A204.1 (cell line): ENCODE data around the gene NPHS2.

Experiments used
- FAIRE-seq: peaks from 2 replicates; lab custom pipeline; 2012; peaks lifted over from hg19 to GRCh38; lab: Jason Lieb, UNC

NPHS2 gene

DNA sequence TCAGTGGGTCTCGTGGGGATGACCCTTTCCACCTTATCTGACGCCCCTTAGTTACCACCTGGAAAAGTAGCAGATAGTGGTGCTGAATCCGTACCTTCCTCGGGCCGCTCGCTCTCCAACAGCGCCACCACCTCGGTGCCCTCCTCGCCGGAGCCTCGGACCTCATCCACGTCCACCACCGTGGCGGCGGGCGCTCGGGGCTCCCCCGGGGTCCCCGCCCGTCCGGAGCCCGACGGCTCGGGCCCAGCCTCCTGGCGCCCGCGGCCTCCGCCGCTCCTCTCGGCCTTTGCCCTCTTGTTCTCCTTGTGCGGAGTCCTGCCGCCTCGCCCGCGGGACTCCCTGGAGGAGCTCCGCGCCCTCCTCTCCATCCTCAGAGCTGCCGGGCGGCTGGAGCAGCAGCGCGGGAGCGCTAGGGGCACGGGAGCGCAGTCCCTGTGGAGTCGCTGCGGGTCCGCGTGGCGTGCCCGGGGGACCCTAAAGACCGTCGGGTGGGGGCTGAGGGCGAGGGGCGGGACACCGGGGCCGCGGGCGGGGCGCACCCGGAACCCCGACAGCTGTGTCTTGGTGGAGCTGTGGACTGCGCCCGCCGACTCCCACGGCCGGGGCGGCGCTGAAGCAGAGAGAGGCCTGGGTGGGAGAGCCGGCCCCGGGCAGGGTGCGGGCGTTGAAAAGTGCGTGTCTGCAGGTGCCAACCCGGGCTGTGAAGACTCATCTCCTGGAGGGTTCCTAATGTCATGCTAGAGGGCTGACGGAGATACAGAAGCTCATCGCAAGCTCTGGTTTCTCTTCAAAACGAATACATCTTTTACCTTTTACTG lies at the start of gene NPHS2:
Gene NPHS2, minus strand, starts transcription at position 452 of the 818 bp plus-strand sequence. Its CDS starts 84 bp downstream, at position 368.
- no peak for FAIRE-seq

DNA sequence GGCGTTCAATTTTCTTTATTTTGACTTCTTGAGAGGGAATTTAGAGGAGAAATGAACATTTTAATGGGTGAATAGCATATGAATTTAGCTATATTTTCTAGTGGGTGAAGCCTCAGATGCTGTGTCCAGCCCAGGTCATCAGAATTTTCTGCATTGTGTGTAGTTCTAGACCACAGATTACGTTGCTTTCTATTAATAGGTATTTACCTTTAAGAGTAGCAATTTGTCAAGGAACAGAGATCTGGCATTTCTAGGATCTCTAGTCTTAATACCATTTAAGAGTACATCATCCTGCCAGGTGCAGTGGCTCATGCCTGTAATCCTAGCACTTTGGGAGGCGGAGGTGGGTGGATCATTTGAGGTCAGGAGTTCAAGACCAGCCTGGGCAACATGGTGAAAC lies 36.6 kb upstream of the NPHS2 start:
- FAIRE-seq = no peak

DNA sequence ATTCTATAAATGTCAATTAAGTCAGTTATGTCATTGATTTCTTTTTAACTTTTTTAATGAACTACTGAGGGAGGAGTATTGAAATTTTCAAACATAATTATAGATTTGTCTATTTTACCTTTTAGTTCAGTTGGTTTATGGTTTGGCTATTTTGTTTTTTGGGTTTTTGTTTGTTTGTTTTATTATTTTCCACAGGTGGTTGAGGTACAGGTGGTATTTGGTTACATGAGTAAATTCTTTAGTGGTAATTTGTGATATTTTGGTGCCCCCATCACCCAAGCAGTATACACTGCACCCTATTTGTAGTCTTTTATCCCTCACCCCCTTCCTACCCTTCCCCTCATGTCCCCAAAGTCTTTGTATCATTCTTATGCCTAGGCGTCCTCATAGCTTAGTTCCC lies 25.3 kb upstream of the NPHS2 start:
- no peak for FAIRE-seq

DNA sequence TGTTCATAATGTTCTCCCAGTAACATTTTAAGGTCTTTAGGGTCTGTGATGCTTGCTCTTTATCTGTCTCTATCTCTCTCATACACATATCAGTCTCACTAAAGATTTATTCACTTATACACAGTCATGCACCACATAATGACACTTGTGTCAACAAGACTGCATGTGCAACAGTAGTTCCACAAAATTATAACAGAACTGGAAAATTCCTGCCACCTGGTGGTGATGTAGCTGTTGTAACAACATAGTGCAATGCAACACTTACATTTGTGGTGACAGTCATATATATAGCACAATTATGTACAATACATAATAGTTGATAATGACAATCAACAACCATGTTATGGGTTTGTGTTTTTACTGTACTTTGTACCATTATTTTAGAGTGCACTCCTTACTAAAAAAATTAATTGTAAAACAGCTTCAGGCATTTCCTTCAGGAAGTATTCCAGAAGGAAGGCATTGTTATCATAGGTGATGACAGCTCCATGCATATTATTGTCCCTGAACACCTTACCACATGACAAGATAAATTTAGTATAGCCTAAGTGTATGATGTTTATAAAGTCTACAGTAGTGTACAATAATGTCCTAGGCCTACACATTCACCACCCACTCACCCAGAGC lies 24.0 kb upstream of the NPHS2 start:
- FAIRE-seq = no peak

DNA sequence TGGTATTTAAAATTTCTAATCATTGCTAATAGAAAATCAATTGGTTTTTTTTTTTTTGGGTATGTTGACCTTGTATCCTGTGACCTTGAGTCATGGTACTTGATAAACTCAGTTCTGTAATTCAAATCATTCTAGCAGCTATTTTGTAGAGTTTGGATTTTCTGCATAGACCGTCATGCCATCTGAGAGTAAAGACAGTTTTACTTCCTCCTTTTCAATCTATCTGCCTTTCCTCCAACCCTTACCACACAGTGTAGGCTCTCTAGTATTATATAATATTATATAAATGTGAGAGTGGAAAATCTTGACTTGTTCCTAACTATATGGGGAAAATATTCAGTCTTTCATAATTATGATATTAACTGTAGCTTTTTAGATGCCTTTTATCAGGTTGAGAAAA lies 22.9 kb upstream of the NPHS2 start:
- FAIRE-seq = no peak

DNA sequence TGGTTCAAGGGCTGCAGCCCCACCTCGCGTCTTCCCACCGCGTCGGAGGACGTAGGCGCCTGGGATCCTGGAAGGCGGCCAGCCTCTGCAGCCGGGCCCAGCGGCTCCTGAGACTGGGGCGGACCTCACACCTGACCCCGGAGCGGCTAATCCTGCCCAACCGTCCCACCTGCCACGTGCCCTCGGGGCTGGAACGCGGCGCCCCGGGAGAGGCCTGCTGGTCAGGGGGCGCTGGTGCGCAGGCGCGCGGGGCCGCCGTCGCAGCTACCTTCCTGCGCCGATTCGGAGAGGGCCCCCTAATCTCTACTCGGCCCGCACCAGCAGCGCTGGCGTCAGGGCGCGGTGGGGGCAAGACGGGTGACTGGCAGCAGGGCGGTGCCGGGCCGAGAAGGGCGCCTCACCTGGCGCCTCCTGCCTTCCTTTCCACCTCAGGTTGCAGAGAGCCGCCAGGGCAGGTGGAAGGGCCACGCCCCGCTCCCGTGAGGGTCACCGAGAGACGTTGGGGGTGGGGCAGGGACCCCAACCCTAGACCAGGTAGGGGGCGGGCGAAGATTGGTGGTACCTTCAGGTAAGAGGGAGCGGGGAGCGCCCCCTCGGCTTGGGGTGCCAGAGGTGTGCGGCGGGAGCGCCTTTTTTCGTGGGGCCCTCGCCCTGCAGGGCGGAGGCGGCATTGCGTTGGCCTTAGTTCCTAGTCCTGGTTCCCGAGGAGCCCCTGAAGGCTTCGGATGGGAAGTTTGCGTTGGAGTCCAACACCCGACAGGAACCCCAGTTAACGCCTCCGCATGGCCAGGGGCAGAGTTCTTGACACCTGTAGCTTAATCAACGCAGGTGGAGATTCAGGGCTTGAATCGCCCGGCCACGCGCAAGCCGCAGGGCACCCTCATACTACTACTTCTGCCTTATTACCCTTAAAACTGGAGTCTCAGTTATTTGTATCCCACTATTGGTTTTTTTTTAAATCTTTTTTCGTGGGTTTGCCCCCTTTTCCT lies 16.1 kb upstream of the NPHS2 start, which contains the start of gene TDRD5:
Gene TDRD5, plus strand, starts transcription at position 241 of the 989 bp plus-strand sequence. CDS start 784 bp downstream, outside the sequence.
- FAIRE-seq = no peak

DNA sequence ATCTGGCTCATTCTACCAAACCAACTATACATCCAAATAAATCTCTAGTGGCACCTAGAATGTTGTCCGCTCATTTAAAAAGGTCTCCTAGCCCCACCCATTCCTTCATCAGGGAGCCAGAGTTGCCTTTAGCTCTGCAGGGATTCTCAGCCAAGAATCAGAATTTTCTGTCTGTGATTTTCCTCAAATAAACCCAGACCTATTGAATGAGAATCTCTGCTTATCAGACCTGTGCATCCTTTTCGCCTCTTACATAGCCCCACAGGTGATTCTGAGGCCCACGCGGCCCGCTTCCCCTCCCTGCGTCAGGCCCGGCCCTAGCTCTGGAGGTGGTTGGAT lies 15.5 kb upstream of the NPHS2 start:
- FAIRE-seq = no peak

DNA sequence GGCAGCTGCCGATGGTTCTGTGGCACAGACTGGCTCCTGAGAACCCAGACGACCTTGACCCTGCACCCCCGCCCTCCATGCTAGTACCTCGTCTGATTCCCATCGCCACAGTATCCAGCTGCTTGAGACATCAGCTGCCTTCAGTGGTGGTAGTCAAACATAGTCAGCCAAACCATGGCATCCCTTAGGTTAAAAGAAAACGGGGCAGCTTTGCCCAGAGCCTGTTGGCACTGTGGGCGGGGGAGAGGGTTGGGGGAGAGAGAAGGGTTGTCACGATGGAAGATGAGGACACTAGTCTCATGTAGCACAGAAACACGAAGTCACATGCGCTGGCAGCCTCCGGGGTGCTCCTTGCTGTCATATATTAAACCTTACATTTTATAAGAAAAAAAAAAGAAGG lies 14.9 kb upstream of the NPHS2 start:
- FAIRE-seq = no peak

DNA sequence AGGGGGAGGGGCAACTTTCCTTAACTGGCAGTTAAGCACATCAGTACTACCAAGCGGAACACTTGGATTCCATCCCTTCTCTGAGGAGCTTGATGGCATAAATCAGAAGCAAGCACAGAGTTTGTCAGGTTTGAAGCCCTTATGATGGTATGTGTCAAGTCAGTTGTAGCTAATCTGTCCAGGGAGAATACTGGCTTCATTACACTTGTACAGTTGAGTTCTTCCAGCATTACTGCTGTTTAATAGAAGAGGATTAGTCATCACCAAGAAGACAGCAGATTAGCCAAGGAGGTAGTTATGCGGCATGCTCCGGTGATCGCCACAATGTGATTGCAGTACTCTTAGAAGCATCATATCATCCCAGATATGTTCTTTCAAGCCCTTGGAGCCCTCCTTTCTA lies 13.8 kb upstream of the NPHS2 start:
- FAIRE-seq = no peak

DNA sequence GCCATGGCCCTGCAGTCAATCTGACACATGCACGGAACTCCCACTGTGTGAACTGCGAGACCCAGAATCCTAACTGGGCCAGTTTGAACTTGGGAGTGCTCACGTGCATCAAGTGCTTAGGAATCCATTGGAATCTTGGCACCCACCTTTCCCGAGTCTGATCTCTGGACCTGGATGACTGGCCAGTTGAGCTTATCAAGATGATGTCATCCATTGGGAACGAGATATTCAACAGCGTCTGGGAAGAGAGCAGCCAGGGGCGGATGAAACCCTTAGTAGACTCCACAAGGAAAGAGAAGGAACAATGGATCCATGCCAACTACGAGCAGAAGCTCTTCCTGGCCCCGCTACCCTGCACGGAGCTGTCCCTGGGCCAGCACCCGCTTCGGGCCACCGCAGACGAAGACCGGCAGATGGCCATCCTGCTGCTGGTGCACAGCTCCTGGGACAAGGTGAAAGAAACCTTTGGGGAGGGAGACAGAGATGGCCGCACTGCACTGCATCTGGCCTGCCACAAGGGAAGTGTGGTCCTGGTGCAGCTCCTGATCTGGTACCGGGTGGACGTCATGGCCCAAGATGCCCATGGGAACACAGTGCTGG lies 12.8 kb upstream of the NPHS2 start:
- FAIRE-seq = no peak

DNA sequence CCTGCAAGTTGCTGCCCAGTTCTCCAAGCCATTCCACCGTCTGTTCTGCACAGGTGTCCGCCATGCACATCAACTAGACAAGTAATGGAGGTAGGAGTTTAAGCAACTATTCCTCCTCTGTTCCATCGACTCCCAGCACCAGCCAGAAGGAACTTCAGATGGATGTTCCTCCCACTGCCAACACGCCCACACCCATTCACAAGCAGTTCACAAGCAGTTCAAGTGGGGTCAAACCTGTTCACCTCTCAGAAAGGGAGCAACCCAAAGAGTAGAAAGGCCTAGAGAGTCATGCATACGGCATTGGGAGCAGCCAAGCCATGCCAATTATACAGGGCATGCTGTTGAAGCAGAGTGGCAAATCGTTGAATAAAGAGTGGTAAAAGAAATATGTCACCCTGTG lies 11.6 kb upstream of the NPHS2 start:
- no peak for FAIRE-seq

DNA sequence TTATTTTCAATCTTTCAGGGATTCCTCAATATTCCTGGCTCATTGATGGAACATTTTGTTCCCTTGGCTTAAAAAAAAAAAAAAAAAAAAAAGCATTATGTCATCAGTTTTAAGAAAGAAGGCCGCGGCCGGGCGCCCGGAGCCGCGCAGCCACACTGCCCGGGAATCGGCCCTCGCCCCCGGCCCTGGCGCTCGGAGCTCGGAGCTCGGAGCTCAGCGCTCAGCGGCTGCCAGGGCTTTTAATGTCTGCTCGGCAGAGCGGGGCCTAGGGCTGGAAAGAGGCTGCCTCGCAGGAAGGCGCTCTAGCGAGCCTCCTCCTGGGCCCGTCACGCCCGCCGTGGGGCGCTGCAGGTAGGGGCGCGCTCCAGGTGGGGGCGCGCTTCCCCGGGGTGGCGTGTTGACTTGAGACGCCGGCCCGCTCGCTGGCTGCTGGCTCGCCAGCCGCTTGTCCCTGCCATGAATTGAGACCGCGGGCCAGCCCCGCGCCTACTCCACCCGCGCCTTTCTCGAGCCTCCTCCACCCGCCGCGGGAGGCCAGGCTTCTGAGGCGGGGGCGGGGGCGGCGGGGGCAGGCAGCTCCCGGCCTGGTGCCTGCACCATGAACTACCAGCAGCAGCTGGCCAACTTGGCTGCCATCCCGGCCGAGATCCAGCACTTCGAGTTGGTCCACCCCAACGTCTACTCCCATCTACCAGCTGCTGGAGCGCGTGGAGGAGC lies 10.5 kb upstream of the NPHS2 start:
- no peak for FAIRE-seq

DNA sequence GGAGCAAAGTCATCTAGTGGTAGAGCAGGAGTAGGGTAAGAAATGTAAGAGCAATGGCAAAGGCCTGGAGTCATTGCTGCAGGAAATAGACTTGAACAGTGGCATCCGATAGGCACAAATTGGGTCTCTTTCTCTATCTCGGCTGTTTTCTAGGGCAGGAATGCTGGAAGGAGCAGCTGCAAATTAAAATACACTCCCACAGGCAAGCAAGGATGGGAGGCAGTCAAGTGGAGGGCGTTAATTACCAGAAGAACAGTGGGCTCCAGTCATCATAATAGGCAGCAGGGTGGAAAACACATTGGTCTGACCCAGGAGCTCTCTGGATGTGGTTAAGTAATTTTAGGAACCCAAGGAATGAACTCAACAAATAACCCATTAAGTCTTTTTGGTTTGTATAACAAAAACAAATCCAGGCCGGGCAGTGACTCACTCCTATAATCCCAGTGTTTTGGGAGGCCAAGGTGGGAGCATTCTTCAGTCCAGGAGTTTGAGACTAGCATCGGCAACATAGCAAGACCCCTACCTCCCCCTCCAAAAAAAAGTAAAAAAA lies 8.1 kb upstream of the NPHS2 start:
- no peak for FAIRE-seq

DNA sequence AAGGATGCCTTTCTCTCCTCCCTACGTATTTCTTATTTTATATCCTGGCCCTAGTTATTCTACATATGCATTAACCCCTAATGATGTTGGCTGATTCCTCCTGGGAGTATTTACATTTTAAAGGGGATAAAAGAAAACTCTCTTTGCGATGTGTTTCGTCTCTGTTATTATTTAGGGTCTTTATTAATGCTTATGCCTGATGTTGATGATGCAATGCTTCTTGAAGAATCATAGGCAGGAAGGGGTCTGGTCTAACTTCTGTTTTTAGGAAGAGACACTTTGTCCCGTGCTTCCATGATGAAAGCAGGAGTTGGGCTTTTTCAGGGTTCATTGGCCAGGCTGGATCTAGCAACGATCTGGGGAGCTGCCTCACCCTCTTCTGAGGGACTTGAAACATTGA lies 761 bp upstream of the NPHS2 start:
- no peak for FAIRE-seq

DNA sequence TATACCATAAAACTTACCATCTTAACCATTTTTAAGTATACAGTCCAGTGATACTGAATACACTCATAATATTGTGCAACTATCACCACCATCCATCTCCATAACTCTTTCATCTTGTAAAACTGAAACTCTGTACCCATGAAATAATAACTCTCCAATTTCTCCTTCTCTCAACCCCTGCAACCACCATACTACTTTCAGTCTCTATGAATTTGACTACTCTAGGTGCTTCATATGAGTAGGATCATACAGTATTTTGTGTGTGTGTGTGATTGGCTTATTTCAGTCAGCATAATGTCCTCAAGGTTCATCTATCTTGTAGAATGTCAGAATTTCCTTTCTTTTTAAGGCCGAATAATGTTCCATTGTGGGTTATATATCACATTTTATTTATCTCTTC lies 17.7 kb downstream of the NPHS2 start:
- no peak for FAIRE-seq

DNA sequence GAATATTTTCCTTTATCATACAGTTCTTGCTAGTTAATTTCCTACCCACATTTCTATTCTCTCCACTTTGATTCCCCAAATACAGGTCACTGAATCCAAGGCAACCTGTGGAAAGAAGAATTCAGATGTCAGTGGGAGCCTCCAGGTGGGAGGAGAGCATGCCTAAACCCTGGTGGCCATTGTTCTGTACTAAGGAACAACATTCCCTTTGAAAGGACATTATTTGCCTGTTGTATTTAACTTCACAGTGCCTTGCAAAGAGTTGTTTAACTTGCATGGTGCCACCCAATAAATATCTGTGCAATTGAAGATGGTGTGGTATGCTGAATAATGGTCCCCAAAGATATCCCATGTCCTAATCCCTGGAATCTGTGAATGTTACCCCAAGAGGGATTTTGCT lies 21.3 kb downstream of the NPHS2 start:
- FAIRE-seq = no peak

DNA sequence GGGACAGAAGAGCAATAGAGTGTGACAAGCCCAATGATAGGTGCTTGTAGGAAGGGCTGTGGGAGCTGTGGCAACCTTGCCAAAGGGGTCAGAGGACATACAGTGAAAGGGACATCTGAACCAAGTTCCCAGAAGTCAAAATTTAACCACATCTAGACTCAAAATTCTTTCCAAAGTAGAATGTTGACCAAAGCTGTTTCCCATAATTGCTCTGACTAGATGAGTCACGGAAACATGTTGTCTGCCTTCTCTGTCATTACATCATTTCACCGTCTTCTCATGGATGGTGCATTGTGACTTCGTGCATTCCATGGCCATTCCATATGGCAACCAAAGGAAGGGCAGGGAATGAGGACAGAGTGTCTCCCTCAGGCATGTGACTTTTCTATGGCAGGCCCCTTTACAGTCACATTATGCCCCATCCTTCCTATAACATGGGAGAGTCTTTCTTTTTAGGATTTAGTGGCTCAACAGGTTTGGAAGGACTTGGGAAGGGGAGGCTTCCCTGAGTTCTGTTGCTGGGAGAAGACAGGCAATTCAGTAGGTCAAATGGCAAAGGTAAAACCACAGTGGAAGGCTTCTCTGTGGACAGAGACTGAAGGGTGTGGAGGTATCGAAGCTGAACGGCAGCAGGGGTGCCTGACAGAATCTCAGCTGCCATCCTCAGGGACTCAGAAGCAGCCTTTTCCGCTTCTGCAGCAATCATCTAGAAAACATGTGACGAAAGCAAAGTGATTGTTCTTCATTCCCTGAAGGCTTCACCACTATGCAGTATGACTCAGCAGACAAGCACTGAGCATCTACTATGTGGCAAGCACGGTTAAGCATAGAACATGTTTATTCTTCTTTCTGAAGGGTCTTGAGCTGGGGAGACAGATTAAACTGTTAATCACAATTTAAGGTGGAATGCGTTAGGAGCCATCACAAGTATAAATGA lies 24.7 kb downstream of the NPHS2 start:
- no peak for FAIRE-seq

DNA sequence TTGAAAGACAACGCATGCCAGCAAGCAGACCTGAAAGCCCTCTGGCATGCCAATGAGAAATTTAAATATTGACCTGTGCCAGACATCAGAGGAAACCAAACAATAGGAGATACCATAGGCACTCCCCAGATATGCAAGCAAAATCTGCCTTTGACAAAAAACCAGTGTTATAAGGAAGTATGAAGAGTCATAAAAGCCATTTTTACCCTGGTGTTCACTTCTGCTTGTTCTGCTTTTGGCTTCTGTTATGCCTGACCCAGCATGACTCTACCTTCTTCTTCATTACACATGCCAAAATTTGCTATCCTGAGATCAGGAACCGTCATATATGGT lies 26.4 kb downstream of the NPHS2 start:
- FAIRE-seq = no peak

DNA sequence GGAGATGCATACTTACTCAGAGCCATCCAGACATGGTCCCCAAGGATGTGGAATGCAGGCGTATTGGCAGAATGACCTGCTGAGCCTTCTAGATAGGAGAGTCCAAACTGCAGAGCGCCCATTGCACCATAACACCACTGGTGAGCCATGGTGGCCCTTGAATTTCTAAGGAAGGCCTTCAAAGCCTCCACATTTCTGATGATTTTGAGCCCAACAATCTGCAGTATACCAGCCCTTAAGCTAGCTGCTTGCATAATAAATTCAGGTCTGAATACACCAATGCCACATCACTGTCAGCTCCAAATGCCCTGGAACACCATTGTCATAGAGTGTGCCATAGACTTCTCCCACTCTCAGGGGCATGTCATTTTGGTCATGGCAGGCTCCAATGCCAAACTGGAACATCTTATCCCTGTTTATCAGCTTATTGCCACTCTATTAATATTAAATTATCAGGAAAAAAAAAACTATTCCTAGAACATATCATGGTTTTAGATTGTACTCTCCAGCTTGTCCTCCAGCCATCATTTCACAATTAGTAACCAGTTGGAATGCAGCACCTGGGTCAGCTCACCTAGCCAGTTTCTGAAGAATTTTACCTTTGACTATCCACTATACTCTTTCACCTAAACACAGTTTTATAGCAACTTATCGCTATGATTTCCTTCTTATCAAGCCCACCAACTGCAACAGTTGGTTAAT lies 26.9 kb downstream of the NPHS2 start:
- FAIRE-seq = no peak

DNA sequence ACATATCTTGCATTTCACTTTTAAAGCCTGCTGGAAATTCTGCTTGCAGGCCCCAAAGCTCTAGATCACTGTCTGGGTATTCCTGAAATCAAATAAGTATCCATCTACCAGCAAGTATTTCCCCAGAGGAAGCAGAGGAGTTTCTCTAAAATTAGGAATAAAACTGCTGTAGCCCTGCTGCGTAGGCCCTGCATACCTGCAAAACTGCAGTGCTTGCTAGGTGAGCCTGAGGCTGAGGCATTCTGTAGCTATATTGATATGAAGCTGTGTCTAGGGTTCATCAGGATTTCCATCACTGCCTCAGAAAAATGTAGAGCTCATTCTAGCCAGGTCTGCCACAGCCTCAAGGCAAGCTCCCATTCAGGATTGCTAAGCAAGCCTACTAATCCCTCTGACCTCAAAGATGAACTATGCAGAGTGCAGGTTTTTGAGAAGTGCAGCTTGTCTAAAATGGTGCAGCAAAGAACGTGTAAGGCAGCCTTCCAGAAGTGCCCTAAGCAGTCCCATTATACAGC lies 28.7 kb downstream of the NPHS2 start:
- no peak for FAIRE-seq
